ENCODE data around the gene SIRT3.
"Not testable (repeated sequence)": the region's sequence is repeated elsewhere in the genome, so short reads cannot be mapped to it uniquely, and the experiment has no call there.

- TF ChIP-seq, protein P1, sequence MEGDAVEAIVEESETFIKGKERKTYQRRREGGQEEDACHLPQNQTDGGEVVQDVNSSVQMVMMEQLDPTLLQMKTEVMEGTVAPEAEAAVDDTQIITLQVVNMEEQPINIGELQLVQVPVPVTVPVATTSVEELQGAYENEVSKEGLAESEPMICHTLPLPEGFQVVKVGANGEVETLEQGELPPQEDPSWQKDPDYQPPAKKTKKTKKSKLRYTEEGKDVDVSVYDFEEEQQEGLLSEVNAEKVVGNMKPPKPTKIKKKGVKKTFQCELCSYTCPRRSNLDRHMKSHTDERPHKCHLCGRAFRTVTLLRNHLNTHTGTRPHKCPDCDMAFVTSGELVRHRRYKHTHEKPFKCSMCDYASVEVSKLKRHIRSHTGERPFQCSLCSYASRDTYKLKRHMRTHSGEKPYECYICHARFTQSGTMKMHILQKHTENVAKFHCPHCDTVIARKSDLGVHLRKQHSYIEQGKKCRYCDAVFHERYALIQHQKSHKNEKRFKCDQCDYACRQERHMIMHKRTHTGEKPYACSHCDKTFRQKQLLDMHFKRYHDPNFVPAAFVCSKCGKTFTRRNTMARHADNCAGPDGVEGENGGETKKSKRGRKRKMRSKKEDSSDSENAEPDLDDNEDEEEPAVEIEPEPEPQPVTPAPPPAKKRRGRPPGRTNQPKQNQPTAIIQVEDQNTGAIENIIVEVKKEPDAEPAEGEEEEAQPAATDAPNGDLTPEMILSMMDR (IDR thresholded peaks at IDR 0.05): not testable (repeated sequence)
- not testable (repeated sequence) for TF ChIP-seq POLR2A (IDR thresholded peaks at IDR 0.05)
Measured at GRCh38 chr11:190546-190945, 45.6 kb downstream of the SIRT3 start.

Measured in heart left ventricle (tissue), 13 donors.